Smooth muscle cell (in vitro differentiated cells): ENCODE results near the gene KRTAP4-7. TPM values are rescaled to one million over a fixed set of nuclear protein-coding genes. Genes with fewer than 3 reads are reported as not detected.
"Not testable (repeated sequence)": the region's sequence is repeated elsewhere in the genome, so short reads cannot be mapped to it uniquely, and the experiment has no call there.

ENCODE experiments used
- DNase-seq: peaks from one replicate; lab custom pipeline; 2025; ENCODE audit not compliant: unreplicated experiment; lab: John Stamatoyannopoulos, UW
- H2AFZ ChIP-seq: fragments of 200-600 bp; sonication (generic); 2 replicates; pipeline ENCODE4 v1.6.0; 2016; ENCODE audit warnings: antibody characterized with exemption, low read depth, mild to moderate bottlenecking
- H3F3A ChIP-seq: fragments of 200-600 bp; sonication (generic); 2 replicates; pipeline ENCODE4 v1.6.0; 2017; ENCODE audit warnings: antibody characterized with exemption, low read depth
- H3K27ac ChIP-seq: fragments of 200-600 bp; sonication (generic); 2 replicates; pipeline ENCODE4 v1.5.1; 2016; ENCODE audit warnings: low read depth, mild to moderate bottlenecking
- H3K27me3 ChIP-seq: fragments of 200-600 bp; sonication (generic); 2 replicates; pipeline ENCODE4 v1.6.1; 2016; ENCODE audit warnings: low read depth, mild to moderate bottlenecking
- H3K36me3 ChIP-seq: fragments of 200-600 bp; sonication (generic); 2 replicates; pipeline ENCODE4 v1.5.1; 2016; ENCODE audit warnings: low read depth
- H3K4me1 ChIP-seq: fragments of 200-600 bp; sonication (generic); 2 replicates; pipeline ENCODE4 v1.5.1; 2016; ENCODE audit warnings: low read depth
- H3K4me2 ChIP-seq: fragments of 200-600 bp; sonication (generic); 2 replicates; pipeline ENCODE4 v1.6.0; 2016; ENCODE audit warnings: mild to moderate bottlenecking
- H3K4me3 ChIP-seq: fragments of 200-600 bp; sonication (generic); 2 replicates; pipeline ENCODE4 v1.5.1; 2016; ENCODE audit warnings: mild to moderate bottlenecking
- H3K79me2 ChIP-seq: fragments of 200-600 bp; sonication (generic); 2 replicates; pipeline ENCODE4 v1.6.0; 2016; ENCODE audit warnings: low read depth, mild to moderate bottlenecking
- H3K9ac ChIP-seq: fragments of 200-600 bp; sonication (generic); 2 replicates; pipeline ENCODE4 v1.6.0; 2016; ENCODE audit warnings: low read depth
- H3K9me3 ChIP-seq: fragments of 200-600 bp; sonication (generic); replicated peaks from 2 replicates; pipeline ENCODE4 v1.5.1; 2016; ENCODE audit warnings: low read depth
- H4K20me1 ChIP-seq: fragments of 200-600 bp; sonication (generic); 2 replicates; pipeline ENCODE4 v1.6.0; 2016; ENCODE audit warnings: low read depth
- CTCF ChIP-seq: fragments of 200-600 bp; sonication (generic); IDR thresholded peaks from 2 replicates; pipeline ENCODE4 v1.5.1; 2017; ENCODE audit warnings: borderline replicate concordance, mild to moderate bottlenecking, antibody characterized with exemption; ENCODE audit not compliant: insufficient read depth, poor library complexity, severe bottlenecking
- WGBS: methylation state at CpG from one replicate; pipeline ENCODE4 v1.1.7; 2016; ENCODE audit warnings: low lambda C conversion rate; 5-methylcytosine and 5-hydroxymethylcytosine counted together
- polyA plus RNA-seq: library from polyadenylated mRNA; unstranded; fragments of >200 nt; fragmentation: Nextera tagmentation; extraction: Ambion mirVana; gene quantifications from 2 replicates; pipeline ENCODE4 v1.2.1, GENCODE V29; 2016
- total RNA-seq: library from RNA; depleted of rRNA; stranded (reverse); fragments of >200 nt; gene quantifications from 2 replicates; pipeline ENCODE4 v1.2.3, GENCODE V29; 2014

KRTAP4-7 gene
- total and polyA plus RNA-seq, 2 experiments from 2014 or later: not detected

GRCh38 chr17:41063449-41063848, 20.5 kb upstream of the KRTAP4-7 start:
- H3K4me2 ChIP-seq: no peak overlapping the region
- 83% methylated on average over 4 of the region's 4 CpGs for WGBS

GRCh38 chr17:41064301-41064700, 19.6 kb upstream of the KRTAP4-7 start:
- DNase-seq: no peak
- H3K36me3 ChIP-seq: no peaks in the 10 kb centered on the region
- H3K4me2 ChIP-seq: no peak overlapping the region
- TF ChIP-seq CTCF: no peak
- H3K79me2 ChIP-seq: no peaks in the 10 kb centered on the region
- no peak overlapping the region for H3K27ac ChIP-seq
- peaks cover 6% of the 10 kb centered on the region for H3K4me1 ChIP-seq
- H3K27me3 ChIP-seq: no peaks in the 10 kb centered on the region
- no peak overlapping the region for H3K4me3 ChIP-seq
- H3K9me3 ChIP-seq: no peaks in the 10 kb centered on the region
- no peak overlapping the region for H2AFZ ChIP-seq
- no peaks in the 10 kb centered on the region for H4K20me1 ChIP-seq
- no peak overlapping the region for H3K9ac ChIP-seq
- peaks cover 3% of the 10 kb centered on the region for H3F3A ChIP-seq
- 92% methylated on average over 1 of the region's 1 CpG for WGBS

More at GRCh38 chr17:41063449-41063848, 20.5 kb upstream of the KRTAP4-7 start:
- no peak overlapping the region for H2AFZ ChIP-seq
- no peaks in the 10 kb centered on the region for H3K36me3 ChIP-seq
- no peaks in the 10 kb centered on the region for H3K27me3 ChIP-seq
- no peak for DNase-seq
- H3K4me3 ChIP-seq: no peak overlapping the region
- H3K9ac ChIP-seq: no peak overlapping the region
- TF ChIP-seq CTCF: no peak
- H3K79me2 ChIP-seq: no peaks in the 10 kb centered on the region
- H3F3A ChIP-seq: peaks cover 3% of the 10 kb centered on the region
- H3K27ac ChIP-seq: peak overlapping the region; percentile 89
- H3K4me1 ChIP-seq: peaks cover 6% of the 10 kb centered on the region
- no peaks in the 10 kb centered on the region for H3K9me3 ChIP-seq
- H4K20me1 ChIP-seq: no peaks in the 10 kb centered on the region

GRCh38 chr17:41065016-41065689, 18.8 kb upstream of the KRTAP4-7 start:
- not testable (repeated sequence) for H3K4me3 ChIP-seq, DNase-seq, H3K9ac ChIP-seq, H3K36me3 ChIP-seq, H3K27me3 ChIP-seq, H2AFZ ChIP-seq, H3K4me2 ChIP-seq, H3K79me2 ChIP-seq, H3K4me1 ChIP-seq, H3K27ac ChIP-seq, H3K9me3 ChIP-seq, H3F3A ChIP-seq, H4K20me1 ChIP-seq
- WGBS: 91% methylated on average over 7 of the region's 16 CpGs

GRCh38 chr17:41065829-41066624, 17.9 kb upstream of the KRTAP4-7 start, which contains the start of gene KRTAP2-4:
Gene KRTAP2-4 (minus strand): TSS chr17:41065879. CDS start chr17:41065845, 34 bp downstream.
- Histone ChIP-seq H3K9me3 (no peaks in the 10 kb centered on the region), H3K27ac (peak within 1 kb of the TSS; percentile 50), H3F3A (no peaks in the 10 kb centered on the region), H3K79me2 (no peaks in the 10 kb centered on the region), H3K4me2 (peak within 1 kb of the TSS; percentile 18), H4K20me1 (no peaks in the 10 kb centered on the region), H3K4me1 (no peaks in the 10 kb centered on the region), H3K36me3 (no peaks in the 10 kb centered on the region), H2AFZ (no peak within 1 kb of the TSS), H3K27me3 (no peaks in the 10 kb centered on the region), H3K4me3 (no peak within 1 kb of the TSS), H3K9ac (no peak within 1 kb of the TSS)
- WGBS: 61% methylated on average over 6 of the region's 6 CpGs
- DNase-seq: no peak
- no peak for TF ChIP-seq CTCF
